ENCODE results near the gene FBLN7.

FBLN7 gene

GRCh38 chr2:112160283-112161250 is 22.4 kb downstream of the FBLN7 start:
- DNase-seq = no peak

DNA sequence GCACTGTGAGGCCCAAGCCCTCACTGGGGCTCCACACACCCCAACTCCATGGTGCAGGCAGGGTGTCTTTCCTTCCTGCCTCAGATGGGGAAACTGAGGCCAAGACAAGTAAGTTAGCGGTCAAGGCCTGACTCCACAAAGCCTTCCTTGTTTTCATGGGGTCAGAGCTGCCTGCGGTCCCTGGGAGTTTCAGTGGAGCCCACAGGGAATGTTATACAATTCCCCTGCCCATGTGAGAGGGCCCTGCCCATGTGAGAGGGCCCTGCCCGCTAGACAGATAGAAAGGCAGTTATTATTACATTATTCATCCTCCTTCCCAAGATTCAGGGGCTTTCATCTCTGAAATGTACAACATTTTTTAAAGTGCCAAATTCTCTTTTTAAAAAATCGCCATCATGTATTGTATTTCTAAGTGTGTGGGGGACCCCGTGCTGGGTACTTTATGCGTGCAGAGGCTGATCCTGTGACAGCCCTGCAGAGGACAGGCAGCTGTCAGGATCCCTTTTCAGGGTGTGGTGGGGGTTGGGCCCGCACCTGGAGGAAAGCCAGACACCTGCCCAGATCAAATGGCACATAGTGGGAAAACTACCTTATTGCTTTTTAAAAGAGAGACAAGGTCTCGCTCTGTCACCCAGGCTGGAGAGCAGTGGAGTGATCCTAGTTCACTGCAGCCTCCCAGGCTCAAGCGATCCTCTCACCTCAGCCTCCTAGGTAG is 23.4 kb downstream of the FBLN7 start:
- DNase-seq = no peak

GRCh38 chr2:112162341-112162740 is 24.2 kb downstream of the FBLN7 start:
- DNase-seq = no peak

GRCh38 chr2:112162956-112163355 is 24.8 kb downstream of the FBLN7 start:
- no peak for DNase-seq

GRCh38 chr2:112163541-112163981 is 25.4 kb downstream of the FBLN7 start:
- DNase-seq = no peak

GRCh38 chr2:112164876-112165275 is 26.7 kb downstream of the FBLN7 start:
- DNase-seq = no peak

DNA sequence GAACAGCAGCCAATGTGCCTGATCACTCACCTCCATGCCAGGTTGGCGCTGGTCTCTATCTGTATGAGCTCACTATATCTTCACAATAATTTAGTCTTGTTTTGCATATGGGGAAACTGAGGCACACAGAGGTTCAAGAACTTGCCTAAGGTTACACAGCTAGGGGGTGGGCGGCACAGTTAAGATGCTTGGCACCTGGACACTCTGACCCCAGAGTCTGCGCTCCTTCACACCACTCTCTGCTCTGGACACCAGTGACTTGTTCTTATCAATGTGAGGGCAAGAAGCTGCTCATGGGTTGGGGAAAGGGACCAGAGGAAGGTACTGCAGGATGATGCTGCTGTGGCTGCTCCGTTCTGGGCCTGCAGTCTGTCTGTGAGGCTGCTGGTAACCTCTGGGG is 27.1 kb downstream of the FBLN7 start:
- no peak for DNase-seq

DNA sequence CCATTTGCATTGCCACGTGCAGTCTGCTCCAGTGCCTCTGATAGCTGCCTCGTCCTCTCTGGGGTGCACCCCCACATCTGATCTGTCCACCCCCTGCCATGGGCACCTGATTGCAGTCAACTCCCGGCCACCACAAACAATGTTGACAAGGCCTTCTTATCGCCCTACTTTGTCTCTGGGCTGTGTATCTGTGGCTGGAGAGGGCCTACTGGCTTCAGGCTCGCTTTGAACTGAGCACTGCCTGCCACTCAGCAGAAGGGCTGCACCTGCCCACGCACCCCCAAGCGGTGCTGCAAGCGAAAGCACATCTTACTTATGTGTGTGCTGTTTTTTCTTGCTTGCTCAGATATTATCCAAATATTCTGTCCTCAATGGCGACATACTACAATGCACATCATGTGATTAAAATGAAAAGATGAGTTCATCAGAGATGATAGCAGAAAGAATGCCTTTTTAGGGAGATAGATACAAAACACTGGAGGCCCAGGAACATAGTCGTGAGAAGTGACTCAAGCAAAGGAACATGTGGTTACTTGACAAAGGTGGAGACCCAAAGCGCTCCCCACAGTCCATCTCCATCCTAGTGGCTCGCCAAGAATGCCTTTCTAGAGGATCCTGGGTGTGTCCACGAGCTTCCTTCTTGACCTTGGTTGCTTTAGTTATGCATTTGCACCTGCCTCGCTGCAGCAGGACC is 28.8 kb downstream of the FBLN7 start:
- DNase-seq = no peak

GRCh38 chr2:112168422-112169124 is 30.4 kb downstream of the FBLN7 start:
- no peak for DNase-seq

GRCh38 chr2:112170495-112170894 is 32.3 kb downstream of the FBLN7 start:
- DNase-seq = no peak

- no peak for DNase-seq
Measured at GRCh38 chr2:112173646-112174319, 35.6 kb downstream of the FBLN7 start.

DNA sequence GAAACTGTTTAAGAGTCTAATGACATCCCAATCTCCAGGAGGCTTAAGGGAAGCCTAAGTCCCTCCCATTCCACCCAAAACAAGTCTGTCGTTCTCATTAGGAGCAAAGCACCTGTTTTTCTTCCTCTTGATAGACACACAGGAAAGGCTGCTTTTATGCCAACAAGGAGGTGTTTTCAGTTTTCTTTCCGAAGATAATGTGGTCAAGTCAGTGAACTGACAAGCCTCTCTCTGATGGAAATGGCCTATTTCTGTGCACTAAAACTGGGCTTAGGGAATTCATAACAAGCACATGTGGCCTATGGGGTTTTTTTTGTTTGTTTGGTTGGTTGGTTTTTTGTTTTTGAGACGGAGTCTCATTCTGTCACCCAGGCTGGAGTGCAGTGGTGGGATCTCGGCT is 36.2 kb downstream of the FBLN7 start:
- no peak for DNase-seq

- no peak for DNase-seq
Measured at GRCh38 chr2:112175333-112175732, 37.1 kb downstream of the FBLN7 start.

DNA sequence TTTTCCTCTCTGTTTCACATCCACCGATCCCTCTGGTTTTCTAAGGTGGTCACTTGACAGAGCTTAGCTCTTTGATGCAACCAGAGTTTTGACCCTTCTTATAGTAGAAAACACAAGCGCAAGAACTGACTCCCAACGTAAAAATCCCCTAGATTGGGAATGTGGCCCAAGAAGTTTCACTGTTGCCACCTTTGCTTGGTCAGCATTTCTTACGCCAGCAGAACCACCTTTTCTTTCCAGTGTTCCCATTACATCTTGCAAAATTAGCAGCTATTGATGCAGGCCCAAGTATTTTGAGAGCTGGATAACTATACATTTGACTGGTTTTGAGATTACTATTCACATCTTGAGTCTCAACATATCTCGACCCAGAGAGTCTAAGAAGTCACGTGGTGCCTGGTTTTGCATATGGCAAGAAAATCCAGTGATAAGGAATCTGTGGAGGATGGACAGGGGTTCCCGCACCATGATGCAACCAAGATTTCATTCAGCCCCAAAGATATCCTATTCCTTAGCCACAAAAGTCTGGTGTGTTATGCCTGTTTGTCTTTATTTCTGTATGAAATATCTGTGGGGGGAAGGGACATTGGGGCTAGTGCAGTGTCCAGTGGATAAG is 37.9 kb downstream of the FBLN7 start:
- no peak for DNase-seq

GRCh38 chr2:112181571-112182290 is 43.5 kb downstream of the FBLN7 start:
- no peak for DNase-seq

- no peak for DNase-seq
Measured at GRCh38 chr2:112182581-112183034, 44.4 kb downstream of the FBLN7 start.

DNA sequence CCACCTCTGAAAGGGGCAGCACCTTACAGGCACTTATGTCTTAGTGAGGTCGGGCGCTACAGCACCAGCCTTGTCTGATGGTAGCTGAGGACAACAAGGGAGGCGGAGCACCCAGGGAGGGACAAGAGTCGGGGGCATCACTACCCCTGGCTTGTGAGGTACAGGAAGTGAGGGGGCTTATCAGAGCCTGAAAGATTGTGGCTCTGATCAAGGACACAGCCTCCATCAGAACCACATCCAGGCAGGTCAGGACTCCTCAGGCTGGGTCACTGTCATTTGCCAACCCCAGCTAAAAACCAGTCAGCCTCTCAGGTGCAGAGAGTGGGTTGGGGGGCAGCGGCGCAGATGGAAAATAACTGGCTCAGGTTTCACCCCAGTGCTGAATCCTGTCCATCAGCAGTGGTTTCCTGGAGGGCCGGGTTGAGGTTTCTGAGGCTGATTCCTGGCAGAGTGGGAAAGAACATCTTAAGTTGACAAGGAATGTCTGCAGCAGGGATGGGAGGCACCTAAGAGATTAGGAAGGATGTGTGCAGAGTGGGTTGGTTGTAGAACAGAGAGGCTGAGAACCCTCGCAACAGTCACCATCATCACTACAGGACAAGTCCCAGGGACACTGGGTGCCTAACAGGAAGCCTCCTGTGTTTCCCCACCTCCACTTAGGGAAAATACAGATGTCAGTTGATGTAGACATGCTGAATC is 45.3 kb downstream of the FBLN7 start:
- DNase-seq = no peak

- DNase-seq = no peak
Measured at GRCh38 chr2:112184121-112184520, 45.9 kb downstream of the FBLN7 start.

DNA sequence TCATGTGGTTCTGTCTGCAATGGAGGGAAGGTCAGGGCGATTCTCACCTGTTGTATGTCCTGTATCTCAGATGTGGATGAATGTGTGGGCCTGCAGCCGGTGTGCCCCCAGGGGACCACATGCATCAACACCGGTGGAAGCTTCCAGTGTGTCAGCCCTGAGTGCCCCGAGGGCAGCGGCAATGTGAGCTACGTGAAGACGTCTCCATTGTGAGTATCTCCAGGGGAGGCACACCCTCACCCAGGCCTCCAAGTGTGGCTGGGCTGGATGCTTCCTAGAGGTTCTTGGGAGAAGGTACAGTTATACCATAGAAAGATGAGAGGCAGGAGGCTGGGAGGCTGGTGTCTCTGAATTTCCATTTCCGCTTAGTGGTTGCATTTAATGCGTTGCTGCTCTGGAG is 46.9 kb downstream of the FBLN7 start:
- no peak for DNase-seq

DNA sequence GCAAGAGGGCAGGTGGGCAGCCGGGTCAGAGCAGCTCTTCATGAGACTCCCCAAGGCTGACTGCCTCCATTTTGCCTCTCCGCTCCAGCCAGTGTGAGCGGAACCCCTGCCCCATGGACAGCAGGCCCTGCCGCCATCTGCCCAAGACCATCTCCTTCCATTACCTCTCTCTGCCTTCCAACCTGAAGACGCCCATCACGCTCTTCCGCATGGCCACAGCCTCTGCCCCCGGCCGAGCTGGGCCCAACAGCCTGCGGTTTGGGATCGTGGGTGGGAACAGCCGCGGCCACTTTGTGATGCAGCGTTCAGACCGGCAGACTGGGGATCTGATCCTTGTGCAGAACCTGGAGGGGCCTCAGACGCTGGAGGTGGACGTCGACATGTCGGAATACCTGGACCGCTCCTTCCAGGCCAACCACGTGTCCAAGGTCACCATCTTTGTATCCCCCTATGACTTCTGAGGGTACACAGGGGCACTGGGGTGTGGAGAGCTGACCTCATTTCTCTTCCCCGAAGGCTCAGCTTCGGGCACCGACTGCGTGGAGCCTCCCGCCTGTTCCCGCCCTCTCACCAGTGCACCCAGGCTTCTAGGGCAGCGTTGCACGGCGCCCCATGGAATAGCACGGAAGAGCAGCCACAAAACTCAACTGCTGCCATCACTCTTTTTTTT is 49.0 kb downstream of the FBLN7 start:
- DNase-seq = no peak
